Loucy (cell line): Measurements from ENCODE around the gene KLKB1.

Experiments used
- H2AFZ ChIP-seq: fragments of 200-600 bp; sonication (generic); 2 replicates; pipeline ENCODE4 v1.6.0; 2016; ENCODE audit warnings: antibody characterized with exemption, mild to moderate bottlenecking, low read length, moderate library complexity
- H3F3A ChIP-seq: fragments of 200-600 bp; 2 replicates; pipeline ENCODE4 v1.6.0; 2016; ENCODE audit warnings: antibody characterized with exemption, low read depth, mild to moderate bottlenecking
- H3K27me3 ChIP-seq: fragments of 200-600 bp; sonication (generic); 2 replicates; pipeline ENCODE4 v1.6.1; 2014; ENCODE audit warnings: low read length, mild to moderate bottlenecking; ENCODE audit not compliant: insufficient read depth, poor library complexity, severe bottlenecking
- H3K36me3 ChIP-seq: fragments of 200-600 bp; sonication (generic); 2 replicates; pipeline ENCODE4 v1.6.1; 2016; ENCODE audit warnings: low read length; ENCODE audit not compliant: insufficient read depth
- H3K4me1 ChIP-seq: fragments of 200-600 bp; sonication (generic); 2 replicates; pipeline ENCODE4 v1.5.1; 2014; ENCODE audit warnings: low read length, mild to moderate bottlenecking; ENCODE audit not compliant: insufficient read depth, poor library complexity, severe bottlenecking
- H3K4me2 ChIP-seq: fragments of 200-600 bp; sonication (generic); 2 replicates; pipeline ENCODE4 v1.6.0; 2014; ENCODE audit warnings: antibody characterized with exemption, low read length, low read depth, mild to moderate bottlenecking; ENCODE audit not compliant: poor library complexity, severe bottlenecking
- H3K4me3 ChIP-seq: fragments of 200-600 bp; sonication (generic); 2 replicates; pipeline ENCODE4 v1.5.1; 2014; ENCODE audit warnings: low read length, mild to moderate bottlenecking, mixed read lengths; ENCODE audit not compliant: poor library complexity, severe bottlenecking
- H3K79me2 ChIP-seq: fragments of 200-600 bp; sonication (generic); 2 replicates; pipeline ENCODE4 v1.6.1; 2014; ENCODE audit warnings: low read length; ENCODE audit not compliant: insufficient read depth
- H3K9ac ChIP-seq: fragments of 200-600 bp; sonication (generic); 2 replicates; pipeline ENCODE4 v1.6.0; 2014; ENCODE audit warnings: mild to moderate bottlenecking, low read depth, low read length, moderate library complexity; ENCODE audit not compliant: poor library complexity, severe bottlenecking
- H3K9me2 ChIP-seq: fragments of 200-600 bp; sonication (generic); replicated peaks from 2 replicates; pipeline ENCODE4 v1.6.1; 2016; ENCODE audit warnings: low read depth, low read length, mixed read lengths
- H3K9me3 ChIP-seq: fragments of 200-600 bp; sonication (generic); 2 replicates; pipeline ENCODE4 v1.6.1; 2014; ENCODE audit warnings: mild to moderate bottlenecking, antibody characterized with exemption, low read length, low read depth; ENCODE audit not compliant: insufficient read depth
- H4K20me1 ChIP-seq: fragments of 200-600 bp; sonication (generic); 2 replicates; pipeline ENCODE4 v1.6.0; 2014; ENCODE audit warnings: antibody characterized with exemption, low read length, mild to moderate bottlenecking; ENCODE audit not compliant: insufficient read depth, poor library complexity, severe bottlenecking
- CTCF ChIP-seq: fragments of 200-600 bp; sonication (generic); conservative IDR thresholded peaks from 2 replicates; pipeline ENCODE4 v1.5.1; 2014; ENCODE audit warnings: mild to moderate bottlenecking, antibody characterized with exemption, low read length
- EZH2phosphoT487 ChIP-seq: fragments of 200-600 bp; IDR thresholded peaks from 2 replicates; pipeline ENCODE4 v1.6.1; 2018; ENCODE audit warnings: antibody characterized with exemption, mild to moderate bottlenecking, moderate library complexity, borderline replicate concordance

Gene KLKB1

DNA sequence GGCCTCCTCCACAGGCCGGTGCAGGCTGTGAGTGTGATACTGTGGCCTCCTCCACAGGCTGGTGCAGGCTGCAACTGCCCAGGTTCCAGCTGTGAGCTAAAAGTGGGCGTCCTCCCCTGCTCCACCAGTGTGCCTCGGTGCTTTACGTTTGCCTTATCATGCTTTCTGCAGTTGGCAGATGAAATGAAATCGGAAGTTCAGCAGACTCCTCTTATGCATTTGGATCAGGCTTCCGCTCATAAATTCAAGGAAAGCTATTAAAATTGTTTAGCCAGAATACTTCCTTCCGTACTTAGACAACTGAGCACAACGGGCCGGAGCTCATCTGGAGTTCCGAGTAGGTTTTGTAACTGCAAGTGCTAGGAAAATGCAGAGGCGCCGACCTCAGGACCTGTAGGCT, 23.9 kb upstream of the KLKB1 start:
- Histone ChIP-seq H3K27me3 (no peaks in the 10 kb centered on the region), H3K4me1 (no peaks in the 10 kb centered on the region), H3K4me2 (no peak overlapping the region), H2AFZ (no peak overlapping the region), H3K9ac (no peak overlapping the region), H3K9me3 (no peaks in the 10 kb centered on the region), H3K9me2 (no peaks in the 10 kb centered on the region), H3K36me3 (no peaks in the 10 kb centered on the region), H3K79me2 (no peaks in the 10 kb centered on the region), H3K4me3 (no peak overlapping the region), H4K20me1 (no peaks in the 10 kb centered on the region), H3F3A (no peaks in the 10 kb centered on the region)
- TF ChIP-seq CTCF (no peak), EZH2phosphoT487 (no peak)

GRCh38 chr4:186204103-186204559, 23.2 kb upstream of the KLKB1 start:
- no peak overlapping the region for H3K9ac ChIP-seq
- no peak overlapping the region for H3K4me2 ChIP-seq
- no peak overlapping the region for H2AFZ ChIP-seq

GRCh38 chr4:186204686-186205085, 22.6 kb upstream of the KLKB1 start:
- Histone ChIP-seq H3K4me1 (no peaks in the 10 kb centered on the region), H2AFZ (no peak overlapping the region), H4K20me1 (no peaks in the 10 kb centered on the region), H3K27me3 (no peaks in the 10 kb centered on the region), H3K9me3 (no peaks in the 10 kb centered on the region), H3K9me2 (no peaks in the 10 kb centered on the region), H3K79me2 (no peaks in the 10 kb centered on the region), H3K36me3 (no peaks in the 10 kb centered on the region), H3F3A (no peaks in the 10 kb centered on the region), H3K4me3 (no peak overlapping the region), H3K4me2 (no peak overlapping the region), H3K9ac (no peak overlapping the region)
- TF ChIP-seq CTCF (no peak), EZH2phosphoT487 (no peak)

More at GRCh38 chr4:186204103-186204559, 23.2 kb upstream of the KLKB1 start:
- TF ChIP-seq CTCF = no peak
- no peak for TF ChIP-seq EZH2phosphoT487
- no peaks in the 10 kb centered on the region for H3K9me3 ChIP-seq
- no peaks in the 10 kb centered on the region for H3K27me3 ChIP-seq
- H3K4me3 ChIP-seq = no peak overlapping the region
- H3K36me3 ChIP-seq = no peaks in the 10 kb centered on the region
- H4K20me1 ChIP-seq = no peaks in the 10 kb centered on the region
- H3K9me2 ChIP-seq = no peaks in the 10 kb centered on the region
- no peaks in the 10 kb centered on the region for H3F3A ChIP-seq
- no peaks in the 10 kb centered on the region for H3K79me2 ChIP-seq
- H3K4me1 ChIP-seq = no peaks in the 10 kb centered on the region
